Heart left ventricle (tissue), 13 donors: ENCODE measurements around the gene TSPAN33.

Experiments used
- POLR2A ChIP-seq, 2 donors: fragments of 450-650 bp; IDR thresholded peaks; one replicate each; pipeline ENCODE4 v1.6.1; 2017; ENCODE audit warnings: antibody characterized with exemption in 2 of 2, mild to moderate bottlenecking in 2 of 2, moderate library complexity in 2 of 2
- TF ChIP-seq, protein P1 (sequence below), 12 donors: fragments of 200-600 bp; sonication (generic) in 4 of 12; IDR thresholded peaks; one replicate each; pipeline versions ENCODE4 v1.5.0 to v1.8.0; 2018 to 2022; ENCODE audit warnings: antibody characterized with exemption in 12 of 12, mild to moderate bottlenecking in 5 of 12
- donor health status: ischemic (EF 13 %, LVEDD 7.1; RV severe dilation, severe dysfunction).
- donor health status: DM: no; HTN: yes; CAD: no.
- donor health status: DM: no; HTN: no; CAD: no.
- donor health status: ischemic (EF 25% LVEDD 6.9; RV normal size, moderate dysfunction).
- donor health status: ischemic (EF 25% LVEDD 5.7; RV mildly dilated, moderate dysfunction).
- donor health status: ischemic (EF 35%, LVEDD 5.7; RV mildly dilated, moderate dysfunction).
- donor health status: nonischemic (EF 11% LVEDD 7.7; RV severe dilation, severe dysfunction).
- donor health status: DM: yes; HTN: yes; CAD: no.
- donor health status: PGD.
- donor health status: ischemic (EF 29% LVEDD 5.4; RV normal size, mild dysfunction).
- donor health status: nonischemic (EF 23%, LVEDD 6.1; RV moderate dilation, normal function).

DNA sequence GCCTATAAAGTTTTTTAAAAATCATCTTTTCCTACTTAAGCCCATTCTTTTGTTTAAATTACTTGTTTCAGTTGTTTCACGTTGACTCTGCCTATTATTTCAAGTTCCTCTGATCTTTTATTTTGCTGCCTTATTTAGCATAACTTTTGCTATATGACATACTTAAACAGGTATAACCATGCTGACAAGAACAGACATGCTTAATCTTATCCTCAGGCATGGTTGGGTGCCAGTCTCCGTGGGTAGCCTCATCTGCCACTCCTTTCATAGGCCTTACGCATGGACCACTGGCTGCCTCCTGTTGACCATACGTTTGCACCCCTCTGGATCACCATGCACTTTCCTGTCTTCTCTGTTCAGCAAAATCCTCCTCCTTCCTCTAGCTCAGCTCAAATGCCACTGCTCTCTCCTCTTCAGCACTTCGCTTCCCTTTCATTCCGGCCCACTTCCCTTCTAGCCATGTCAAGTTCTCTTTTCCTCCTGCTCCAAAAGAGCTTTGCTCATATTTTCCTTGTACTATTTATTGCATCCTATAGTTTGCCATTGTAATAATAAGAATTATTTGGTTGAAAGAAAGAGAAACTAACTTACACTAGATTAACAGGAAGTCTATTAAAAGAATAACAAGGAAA lies 10.0 kb upstream of the TSPAN33 start:
- TF ChIP-seq POLR2A (IDR thresholded peaks at IDR 0.05), result no peak
- TF ChIP-seq, protein P1, sequence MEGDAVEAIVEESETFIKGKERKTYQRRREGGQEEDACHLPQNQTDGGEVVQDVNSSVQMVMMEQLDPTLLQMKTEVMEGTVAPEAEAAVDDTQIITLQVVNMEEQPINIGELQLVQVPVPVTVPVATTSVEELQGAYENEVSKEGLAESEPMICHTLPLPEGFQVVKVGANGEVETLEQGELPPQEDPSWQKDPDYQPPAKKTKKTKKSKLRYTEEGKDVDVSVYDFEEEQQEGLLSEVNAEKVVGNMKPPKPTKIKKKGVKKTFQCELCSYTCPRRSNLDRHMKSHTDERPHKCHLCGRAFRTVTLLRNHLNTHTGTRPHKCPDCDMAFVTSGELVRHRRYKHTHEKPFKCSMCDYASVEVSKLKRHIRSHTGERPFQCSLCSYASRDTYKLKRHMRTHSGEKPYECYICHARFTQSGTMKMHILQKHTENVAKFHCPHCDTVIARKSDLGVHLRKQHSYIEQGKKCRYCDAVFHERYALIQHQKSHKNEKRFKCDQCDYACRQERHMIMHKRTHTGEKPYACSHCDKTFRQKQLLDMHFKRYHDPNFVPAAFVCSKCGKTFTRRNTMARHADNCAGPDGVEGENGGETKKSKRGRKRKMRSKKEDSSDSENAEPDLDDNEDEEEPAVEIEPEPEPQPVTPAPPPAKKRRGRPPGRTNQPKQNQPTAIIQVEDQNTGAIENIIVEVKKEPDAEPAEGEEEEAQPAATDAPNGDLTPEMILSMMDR (IDR thresholded peaks at IDR 0.05), result no peak
